Smooth muscle cell of the brain vasculature (primary cell): ENCODE results near the gene HNRNPF.

Experiments used
- DNase-seq: peaks from one replicate; pipeline ENCODE4 v3.0.0-alpha.2; 2012; ENCODE audit warnings: low read depth, low spot score

Gene HNRNPF

DNA sequence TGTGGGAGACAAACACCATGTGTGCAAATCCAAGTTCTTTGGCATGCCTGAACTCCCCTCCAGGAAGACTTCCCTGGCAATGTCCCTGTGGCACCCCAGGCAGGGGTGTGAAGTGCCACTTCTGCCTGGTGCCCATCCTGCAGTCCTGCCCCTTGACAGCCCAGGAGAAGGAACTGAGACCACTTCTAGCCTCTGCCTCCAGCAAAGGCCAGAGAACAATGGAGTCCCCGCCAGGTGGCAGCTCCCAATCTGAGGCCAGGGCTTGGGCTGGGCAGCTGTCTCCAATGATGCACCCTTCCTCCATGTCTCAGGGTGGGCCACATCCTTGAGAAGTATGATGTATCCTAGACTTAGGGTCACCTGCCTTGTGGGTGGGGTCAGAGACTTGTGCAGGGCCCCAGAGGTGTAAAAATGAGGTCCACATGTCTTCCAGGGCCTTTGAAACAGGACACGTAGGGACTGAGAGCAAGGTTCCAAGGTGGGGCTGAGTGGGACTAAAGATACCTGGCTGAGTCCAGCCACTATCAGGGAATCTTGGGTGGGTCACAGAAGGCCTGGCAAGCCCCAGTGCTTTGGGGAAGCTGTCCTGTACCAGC, 32.1 kb downstream of the HNRNPF start:
- no peak for DNase-seq

DNA sequence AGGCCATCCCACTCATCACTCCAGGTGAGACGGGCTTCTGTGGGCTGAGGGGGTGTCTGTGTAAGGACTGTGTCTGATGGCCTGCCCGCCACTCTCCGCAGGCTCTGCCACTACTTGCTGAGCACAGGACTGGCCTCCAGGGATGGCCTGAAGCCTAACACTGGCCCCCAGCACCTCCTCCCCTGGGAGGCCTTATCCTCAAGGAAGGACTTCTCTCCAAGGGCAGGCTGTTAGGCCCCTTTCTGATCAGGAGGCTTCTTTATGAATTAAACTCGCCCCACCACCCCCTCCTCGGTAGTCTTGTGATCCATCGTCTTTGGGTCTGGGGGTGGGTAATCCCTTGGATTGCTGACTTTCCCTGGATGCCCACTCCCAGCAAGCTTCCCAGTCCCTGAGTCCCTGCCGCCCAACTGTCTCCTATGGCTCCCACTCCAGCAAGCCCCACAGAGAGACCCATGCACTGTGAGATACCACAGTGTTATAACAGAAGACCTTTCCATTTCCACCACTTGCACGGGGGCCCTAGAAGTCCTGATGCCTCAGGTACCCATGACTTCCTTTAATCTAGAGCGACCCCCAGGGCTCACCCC, 32.8 kb downstream of the HNRNPF start:
- DNase-seq, result no peak

DNA sequence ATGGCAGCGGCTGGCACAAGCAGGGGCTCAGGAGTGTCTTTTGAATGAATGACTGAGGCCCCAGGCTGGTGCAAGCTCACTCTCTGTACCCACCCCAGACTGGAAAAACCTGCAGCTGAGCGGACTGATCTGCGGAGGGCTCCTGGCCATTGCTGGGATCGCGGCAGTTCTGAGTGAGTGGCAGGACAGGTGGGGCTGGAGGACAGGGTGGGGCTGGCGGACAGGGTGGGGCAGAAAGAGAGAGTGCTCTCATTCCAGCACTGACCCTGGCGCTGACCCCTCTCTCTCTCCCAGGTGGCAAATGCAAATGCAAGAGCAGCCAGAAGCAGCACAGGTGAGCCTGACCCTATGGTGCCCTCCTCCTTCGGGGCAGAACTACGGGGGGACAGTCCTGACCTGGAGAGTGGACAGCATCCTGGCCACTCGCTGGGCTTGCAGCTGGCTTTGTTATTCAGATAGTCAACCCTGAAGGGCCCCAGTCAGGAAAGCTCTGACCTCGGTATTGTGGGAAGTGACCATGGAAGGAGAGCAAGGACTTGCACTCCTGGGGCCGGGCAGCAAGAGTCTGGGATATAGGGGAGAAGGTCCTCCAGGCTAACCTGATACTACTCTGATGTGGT, 33.5 kb downstream of the HNRNPF start:
- DNase-seq, result no peak

DNA sequence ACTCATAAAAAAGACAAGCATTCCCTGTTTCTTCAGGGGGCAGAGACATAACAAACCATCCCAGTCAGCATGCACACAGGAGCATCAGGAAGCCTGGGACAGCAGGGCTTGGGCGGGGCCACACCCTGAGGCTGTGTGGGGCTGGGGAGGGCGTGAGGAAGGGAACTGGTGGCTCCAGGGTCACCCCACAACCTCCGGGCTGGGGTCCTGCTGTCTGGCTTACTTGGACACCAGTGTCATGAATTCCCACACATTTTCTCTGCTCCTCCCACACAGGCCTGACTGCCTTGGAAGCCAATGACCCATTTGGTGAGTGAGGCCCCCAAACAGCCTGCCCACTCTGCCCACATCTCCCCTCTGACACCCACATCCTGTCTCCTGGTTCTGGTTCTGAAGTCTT, 34.8 kb downstream of the HNRNPF start:
- no peak for DNase-seq

DNA sequence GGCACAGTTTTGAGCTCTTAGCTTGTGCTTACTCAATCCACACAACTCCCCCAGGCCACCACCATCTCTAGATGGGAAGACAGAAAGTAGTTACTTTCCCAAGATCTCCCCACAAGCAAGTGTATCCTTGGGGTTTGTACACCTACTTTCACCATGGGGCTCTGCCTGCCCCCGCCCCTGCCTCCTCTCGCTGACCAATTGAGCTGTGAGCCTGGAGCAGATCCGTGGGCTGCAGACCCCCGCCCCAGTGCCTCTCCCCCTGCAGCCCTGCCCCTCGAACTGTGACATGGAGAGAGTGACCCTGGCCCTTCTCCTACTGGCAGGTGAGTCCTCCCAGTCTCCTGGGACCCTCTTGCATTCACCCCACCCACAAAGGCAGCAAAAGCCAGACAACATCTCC, 35.5 kb downstream of the HNRNPF start:
- no peak for DNase-seq

DNA sequence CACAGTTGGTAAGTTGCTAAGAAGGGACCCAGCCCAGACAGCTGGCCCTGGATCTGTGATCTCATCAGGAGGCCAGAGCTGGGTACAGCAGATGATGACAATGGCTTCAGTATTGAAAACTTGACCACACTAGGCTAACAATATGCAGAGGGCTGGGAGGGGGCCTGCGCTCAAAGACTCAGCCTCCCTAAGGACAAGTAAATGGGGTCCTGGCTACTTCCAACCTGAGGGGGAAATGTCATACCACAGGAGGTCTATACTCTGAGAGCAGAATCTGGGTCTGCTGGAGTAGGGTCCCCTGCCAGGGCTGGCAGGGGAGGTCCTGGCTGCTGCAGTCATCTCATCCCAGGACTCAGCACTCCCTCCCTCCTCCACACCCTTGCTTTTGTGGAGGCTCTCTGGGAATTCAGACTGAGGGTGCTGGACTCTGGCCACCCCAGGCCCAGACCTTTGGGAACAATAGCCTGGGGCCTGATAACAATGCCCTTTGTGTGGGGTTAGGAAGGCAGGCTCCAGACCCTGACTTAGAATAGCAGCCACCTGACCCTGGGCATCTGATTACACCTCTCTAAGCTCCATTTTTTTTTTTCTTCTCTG, 36.1 kb downstream of the HNRNPF start:
- DNase-seq, result no peak

DNA sequence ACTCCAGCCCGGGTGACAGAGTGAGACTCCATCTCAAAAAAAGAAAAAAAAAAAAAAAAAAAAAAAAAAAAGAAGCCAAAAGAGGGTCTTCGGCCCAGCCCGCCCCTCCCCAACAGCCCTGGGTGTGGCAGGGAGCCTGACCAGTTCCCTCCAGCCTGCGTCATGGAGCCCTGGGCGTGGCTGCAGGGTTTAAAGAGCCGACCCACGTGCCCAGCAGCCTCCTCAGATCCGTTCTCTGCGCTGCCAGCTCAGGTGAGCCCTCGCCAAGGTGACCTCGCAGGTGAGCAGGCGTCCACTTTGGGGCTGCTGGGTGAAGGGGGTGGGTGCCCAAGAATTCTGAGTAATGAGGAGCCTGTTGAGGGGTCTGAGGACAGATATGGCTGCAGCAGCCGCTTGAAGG, 37.6 kb downstream of the HNRNPF start, which contains the start of gene FXYD4:
FXYD4 (plus strand) TSS at position 219 of the 400 bp plus-strand sequence. CDS start 2,111 bp downstream, outside the sequence.
- DNase-seq, result no peak

DNA sequence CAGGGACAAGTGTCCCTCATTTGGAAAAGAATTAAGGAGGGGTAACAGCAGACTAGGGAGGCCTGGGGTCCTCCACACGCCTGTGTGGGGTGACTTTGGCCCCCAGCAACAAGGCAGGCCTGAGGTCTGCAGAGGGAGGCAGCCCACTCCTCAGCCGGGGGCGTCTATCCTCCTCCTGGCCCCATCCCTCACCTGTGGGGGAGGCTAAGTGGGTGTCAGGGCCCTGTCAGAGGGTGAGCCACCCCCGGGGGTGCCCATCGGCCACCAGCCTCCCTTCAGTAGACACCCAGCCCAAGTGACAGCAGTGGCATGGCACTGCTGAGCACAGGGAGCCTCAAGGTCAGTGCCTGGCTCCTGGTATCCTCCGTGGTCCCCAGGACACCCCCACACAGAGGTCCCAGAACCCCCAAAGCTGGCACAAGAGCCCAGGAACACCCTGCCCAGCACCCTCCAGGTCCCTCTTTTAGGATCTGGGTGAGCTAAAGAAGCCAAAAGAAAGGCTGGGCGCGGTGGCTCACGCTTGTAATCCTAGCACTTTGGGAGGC, 38.2 kb downstream of the HNRNPF start:
- DNase-seq, result no peak

DNA sequence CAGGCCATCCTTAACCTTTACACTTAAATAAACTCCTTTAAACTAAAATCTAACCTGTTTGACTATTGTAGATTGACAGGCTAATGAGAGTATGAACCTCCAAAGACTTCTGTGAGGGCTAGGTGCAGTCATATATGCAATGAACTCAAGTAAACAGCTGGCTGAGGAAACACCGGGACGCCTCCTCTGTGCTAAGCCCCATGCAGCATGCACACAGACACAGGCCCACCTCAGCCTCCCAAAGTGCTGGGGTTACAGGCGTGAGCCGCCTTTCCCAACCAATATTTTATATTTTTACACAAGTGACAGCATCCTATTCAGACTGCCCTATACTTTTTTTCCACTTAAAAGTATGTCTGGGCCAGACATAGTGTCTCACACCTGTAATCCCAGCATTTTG, 39.1 kb downstream of the HNRNPF start:
- no peak for DNase-seq

DNA sequence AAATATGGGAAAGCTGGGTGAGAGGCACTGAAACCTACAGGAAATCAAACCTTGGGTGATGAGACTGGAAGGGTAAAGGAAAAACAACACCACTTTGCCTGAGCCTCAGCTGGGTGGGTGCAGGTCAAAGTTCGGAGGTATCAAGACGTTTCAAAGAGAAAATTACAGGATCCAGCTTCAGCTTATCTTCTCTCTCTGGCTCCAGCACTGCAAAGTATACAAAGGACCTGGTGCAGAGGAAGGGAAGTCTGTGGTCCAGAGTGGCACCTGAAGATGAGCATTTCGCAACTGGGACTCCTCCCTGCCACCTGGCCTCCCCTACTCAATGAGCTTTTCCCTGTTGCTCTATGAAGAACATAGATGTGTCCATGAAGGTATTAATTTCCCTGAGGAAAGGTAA, 44.0 kb downstream of the HNRNPF start:
- no peak for DNase-seq

DNA sequence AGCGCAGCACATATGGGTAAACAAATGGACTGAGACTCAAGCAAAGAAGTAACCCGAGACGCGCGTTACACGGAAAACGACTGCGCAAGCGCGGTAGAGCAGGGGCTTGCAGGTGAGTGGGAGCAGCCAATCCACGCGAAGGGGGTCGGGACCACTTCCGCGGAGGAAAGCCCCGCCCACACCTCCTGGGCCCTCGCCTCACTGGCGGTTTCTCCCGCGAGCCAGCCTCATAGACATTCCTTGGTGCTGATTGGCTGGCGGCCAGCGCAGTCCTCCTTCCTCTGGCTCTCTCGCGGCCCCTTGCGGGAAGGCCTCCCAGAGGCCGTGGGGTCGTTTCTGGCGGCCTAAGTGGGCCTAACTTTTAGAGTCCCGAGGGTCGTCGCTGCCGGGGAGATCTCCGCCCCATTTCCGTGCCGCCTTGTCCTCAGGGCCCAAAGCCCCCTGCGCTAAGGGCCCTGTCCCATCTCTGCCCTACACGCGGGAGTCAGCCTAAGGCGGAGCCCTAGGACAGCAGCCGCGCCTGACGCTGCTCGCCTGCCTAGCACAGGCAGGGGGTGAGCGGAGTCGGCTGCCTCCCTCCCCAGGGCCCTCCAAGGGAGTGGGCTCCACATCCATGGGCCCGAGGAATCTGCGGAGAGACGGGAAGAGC, 46.7 kb downstream of the HNRNPF start:
- DNase-seq, result peak; percentile 49

DNA sequence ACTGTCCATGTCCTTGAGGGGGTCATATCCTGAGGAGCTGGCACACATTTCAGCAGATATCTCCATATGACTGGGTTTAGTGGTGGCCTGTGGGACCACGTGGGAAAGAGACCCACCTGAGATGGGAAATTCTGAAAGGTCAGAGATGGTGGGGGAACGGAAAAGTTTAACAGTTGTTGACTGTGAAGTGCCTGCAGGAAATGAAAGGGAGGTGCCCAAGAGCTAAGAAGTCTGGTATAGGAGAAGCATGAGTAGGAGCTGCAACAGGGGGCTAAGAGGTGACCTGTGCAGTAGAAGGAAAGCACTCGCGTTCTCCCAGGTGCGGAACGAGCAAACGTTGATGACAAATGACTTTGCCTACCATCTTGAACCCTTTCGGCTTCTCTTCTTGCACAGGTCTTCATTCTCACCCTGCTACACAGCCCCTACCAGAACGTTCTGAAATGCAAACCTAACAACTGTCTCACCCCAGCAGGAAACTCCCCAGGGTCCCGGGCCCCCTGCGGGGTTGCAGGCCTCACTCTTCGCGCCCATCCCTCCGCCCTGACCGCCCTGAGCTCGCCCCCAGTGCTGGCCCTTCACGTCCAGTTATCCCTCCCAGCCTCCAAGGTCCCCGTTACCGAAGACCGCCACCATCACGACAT, 47.3 kb downstream of the HNRNPF start:
- no peak for DNase-seq

DNA sequence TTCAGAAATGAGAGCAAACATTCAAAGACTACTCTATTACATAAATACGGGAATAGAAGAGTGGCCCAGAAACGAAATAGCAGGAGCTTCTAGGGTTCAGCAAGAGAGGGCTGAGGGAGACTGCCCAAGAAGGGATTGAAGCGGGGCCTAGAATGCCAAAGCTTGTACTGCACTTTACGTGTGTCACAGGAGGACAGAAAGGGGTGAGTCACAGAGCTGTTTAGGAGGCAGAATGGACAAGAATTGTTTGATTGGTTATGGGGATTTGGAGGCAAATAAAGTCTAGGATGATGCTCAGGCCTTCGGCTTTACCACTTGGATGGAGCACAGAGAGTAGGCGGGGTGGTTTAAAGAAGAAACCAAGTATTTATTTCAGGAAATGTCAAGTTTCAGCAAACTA, 48.9 kb downstream of the HNRNPF start:
- DNase-seq, result no peak

DNA sequence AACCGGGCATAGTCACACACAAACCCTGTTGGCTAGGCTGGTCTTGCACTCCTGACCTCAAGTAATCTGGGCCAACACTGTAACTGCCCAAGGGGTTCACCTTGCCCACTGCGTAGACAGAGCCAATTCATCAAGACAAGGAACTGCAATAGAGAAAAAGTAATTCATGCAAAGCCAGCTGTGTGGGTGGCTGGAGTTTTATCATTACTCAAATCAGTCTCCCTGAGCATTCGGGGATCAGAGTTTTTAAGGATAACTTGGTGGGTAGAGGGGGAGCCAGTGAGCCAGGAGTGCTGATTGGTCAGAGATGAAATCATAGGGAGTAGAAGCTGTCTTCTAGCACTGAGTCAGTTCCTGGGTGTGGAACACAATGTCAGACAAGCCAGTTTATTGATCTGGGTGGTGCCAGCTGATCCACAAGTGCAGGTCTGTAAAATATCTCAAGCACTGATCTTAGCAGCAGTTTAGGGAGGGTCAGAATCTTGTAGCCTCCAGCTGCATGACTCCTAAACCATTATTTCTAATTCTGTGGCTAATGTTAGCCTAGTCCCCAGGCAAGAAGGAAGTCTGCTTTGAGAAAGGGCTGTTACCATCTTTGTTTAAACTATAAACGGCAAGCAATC, 53.1 kb downstream of the HNRNPF start:
- DNase-seq, result no peak

DNA sequence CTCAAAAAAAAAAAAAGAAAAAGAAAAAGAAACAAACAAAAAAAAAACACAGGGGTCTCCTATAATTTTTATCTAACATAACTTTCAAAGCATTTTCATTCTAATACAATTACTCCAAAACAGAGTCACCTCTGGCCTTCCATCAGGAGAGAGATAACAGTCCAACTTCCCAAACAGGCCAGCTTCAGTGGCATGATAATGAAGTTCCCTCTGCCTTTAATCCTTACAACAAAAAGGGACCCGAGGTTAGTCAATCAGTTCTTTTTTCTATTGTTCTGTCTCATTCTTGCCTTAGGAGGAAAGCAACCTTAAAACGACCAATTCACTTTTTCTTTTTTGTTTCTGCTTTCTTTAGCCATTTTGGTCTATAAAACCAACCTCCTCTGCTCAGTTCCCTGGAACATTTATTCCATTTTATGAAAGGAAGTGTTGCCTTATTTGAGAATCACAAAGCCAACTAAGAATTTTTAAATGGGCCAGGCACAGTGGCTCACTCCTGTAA, 54.1 kb downstream of the HNRNPF start:
- no peak for DNase-seq

DNA sequence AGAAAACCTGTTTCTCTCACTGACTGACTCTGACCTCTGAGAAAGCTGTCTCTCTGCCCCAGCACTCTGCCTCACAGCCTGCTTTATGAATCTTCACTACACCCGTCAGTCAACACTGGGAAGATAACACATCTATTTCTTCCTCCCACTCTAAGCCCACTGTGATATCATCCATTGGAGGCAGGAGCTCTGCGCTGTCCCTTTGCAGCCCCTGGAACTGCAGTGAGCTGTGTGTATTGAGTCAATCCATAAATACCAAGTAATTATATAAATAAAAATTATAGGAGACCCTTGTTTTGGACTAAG, 54.7 kb downstream of the HNRNPF start:
- no peak for DNase-seq

DNA sequence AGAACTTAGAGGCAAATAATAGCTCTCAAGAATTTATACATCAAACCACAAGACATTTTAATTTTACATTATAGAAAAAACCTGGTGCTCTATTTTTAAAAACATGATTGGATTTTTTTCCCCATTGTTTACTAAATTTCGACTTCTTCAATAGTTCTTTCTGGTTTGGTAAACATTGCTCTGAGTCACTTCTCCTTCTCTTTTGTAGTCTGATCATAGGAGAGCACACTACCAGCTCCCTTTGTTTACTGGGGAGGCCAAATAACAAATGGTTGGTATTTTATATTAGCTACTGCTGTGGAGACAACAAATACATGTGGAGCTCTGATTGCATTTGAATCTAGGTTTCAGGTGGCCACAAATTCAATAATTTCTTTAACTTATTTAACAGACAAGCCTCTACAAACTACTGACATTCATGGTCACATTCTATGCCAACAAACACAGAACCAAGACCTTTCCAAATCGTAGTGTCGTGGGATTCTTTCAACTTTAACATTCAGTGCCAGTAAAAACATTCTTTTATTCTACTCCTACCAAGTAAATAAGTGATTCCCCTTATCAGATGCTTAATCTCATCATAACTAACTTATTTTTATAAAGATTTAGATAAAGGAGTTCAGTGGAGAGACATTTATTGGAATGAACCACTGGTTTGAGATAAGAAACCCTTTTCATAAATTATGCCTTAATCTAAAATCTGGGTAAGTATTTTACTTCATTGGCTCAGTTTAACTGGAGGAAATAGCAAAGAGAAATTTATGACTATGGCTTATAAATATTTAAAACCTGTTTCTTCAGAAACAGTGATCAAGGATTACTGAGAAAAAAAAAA, 55.3 kb downstream of the HNRNPF start:
- no peak for DNase-seq

DNA sequence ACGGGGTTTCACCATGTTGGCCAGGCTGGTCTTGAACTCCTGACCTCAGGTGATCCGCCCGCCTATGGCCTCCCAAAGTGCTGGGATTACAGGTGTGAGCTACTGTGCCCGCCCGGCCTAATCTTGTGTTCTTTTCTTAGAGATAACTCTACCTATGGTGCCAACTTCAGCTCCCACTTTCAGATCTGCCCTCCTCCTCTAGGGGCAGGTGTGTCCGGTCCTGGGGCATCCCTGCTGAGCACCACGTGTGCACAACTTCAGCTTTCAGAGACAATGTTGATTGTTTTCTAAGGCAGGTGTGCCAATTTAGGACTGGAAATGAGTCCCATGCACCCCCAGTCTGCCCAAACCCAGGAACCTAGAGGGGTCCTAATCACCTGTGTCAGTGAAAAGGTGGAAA, 56.0 kb downstream of the HNRNPF start:
- no peak for DNase-seq

DNA sequence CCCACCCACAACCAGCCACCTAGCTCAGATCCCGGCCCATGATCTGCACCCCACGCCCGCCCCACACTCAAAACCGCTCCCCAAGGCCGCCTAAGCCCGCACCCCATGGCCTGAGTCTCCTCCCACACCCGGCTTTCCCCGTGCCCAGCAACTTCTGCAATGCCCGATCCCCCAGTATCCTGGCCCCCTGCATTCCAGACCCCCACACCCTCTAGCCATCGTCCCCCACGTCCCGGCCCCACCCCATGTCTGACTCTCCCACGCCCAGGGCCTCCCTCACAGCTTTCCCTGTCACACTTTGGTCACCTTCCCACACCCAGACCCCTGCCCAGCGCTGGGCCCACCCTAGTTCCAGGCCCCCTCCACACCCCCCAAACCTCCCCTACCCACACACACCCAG, 57.7 kb downstream of the HNRNPF start:
- DNase-seq, result no peak

DNA sequence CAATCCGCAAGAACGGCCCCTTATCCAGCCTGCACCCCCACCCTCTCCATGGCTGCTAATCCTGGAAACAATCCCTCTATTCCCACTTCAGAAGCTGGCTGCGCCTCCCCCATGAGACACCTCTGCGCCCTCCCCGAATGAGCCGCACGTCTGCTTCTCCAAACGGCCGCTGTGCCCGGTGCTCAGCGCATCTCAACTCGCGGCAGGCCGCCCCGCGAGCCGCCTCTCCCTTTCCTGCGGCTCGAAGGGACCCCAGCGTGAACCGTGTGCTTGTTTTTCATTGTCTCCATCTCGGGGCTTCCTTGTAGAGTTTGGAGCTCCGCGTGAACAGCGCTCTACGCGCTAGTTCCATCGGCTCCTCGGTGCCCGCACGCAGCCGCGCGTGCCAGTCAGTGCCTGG, 58.3 kb downstream of the HNRNPF start:
- DNase-seq, result no peak
